Activated CD8-positive, alpha-beta memory T cell treated with anti-CD3 and anti-CD28 coated beads, Interleukin-2, amount 50 U/mL, for 1 hour (primary cell): ENCODE data around the gene SPATA6L.
"Not testable (repeated sequence)": the region's sequence is repeated elsewhere in the genome, so short reads cannot be mapped to it uniquely, and the experiment has no call there.

ENCODE experiments used
- DNase-seq: peaks from one replicate; pipeline ENCODE4 v3.0.0-alpha.2; 2020; ENCODE audit errors: extremely low read depth

SPATA6L gene

GRCh38 chr9:4674783-4675182 lies 8.5 kb upstream of the SPATA6L start:
- DNase-seq, result no peak

- no peak for DNase-seq
These were observed 5.5 kb upstream of the SPATA6L start for GRCh38 chr9:4671737-4672136.

DNA sequence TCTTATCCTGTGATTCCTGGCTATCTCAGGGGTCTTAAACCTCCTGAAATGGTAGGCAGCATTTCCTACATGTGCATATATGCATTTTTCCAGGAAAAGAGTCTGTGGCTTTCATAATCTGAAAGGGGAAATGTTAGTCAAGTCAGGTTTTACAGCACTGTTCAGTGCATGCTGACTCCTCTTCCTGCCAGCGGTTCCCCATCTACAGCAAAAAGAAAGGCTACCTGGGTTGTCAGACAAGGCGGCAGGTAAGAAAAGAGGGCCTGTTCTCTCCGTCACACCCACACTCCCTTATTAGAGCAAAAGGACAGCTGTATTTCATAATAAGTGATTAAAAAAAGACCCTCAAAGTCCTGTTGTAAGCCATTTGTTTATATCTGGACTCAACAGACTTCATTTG lies 4.3 kb upstream of the SPATA6L start:
- DNase-seq, result no peak

- DNase-seq, result no peak
These were observed 3.6 kb upstream of the SPATA6L start for GRCh38 chr9:4669890-4670289.

DNA sequence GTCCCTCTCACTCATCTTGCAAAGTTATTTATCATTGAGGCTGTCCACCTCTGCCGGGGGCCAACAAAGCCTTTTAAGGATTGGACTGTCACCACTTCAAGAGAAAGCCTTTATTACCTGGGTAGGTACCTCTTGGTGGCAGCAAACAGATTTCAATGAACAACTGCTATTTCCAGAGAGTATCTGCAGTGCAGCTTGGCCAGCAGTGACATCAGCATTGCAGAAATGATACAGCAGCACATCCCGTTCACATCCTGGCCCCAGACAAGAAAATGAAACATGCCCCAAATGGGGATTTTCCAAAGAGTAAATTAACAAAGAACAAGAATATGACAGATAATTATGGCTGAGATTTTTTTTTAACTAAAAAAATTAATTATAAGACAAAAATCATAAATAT lies 2.3 kb upstream of the SPATA6L start:
- DNase-seq, result no peak

GRCh38 chr9:4667681-4668080 lies 1.4 kb upstream of the SPATA6L start:
- no peak for DNase-seq

DNA sequence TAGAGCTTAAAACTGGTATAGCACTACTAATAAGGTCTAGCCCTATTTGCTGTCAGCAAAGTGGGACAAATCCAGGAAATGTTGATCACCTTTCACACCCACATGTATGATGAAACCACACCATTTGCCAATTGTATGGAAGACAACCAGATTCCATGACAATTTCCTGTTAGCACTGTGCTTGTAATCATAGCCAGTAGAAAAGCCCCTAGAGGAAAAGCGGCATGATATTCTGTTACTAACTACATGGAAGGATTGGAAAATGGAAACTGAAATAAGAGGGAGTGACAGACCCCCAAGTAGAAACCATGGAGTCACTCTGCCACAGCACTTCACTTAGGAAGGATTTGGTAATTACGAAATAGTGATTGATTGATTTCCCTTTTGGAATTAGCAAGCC lies 923 bp downstream of the SPATA6L start:
- no peak for DNase-seq

- DNase-seq, result no peak
These were observed 2.3 kb downstream of the SPATA6L start for GRCh38 chr9:4663956-4664355.

DNA sequence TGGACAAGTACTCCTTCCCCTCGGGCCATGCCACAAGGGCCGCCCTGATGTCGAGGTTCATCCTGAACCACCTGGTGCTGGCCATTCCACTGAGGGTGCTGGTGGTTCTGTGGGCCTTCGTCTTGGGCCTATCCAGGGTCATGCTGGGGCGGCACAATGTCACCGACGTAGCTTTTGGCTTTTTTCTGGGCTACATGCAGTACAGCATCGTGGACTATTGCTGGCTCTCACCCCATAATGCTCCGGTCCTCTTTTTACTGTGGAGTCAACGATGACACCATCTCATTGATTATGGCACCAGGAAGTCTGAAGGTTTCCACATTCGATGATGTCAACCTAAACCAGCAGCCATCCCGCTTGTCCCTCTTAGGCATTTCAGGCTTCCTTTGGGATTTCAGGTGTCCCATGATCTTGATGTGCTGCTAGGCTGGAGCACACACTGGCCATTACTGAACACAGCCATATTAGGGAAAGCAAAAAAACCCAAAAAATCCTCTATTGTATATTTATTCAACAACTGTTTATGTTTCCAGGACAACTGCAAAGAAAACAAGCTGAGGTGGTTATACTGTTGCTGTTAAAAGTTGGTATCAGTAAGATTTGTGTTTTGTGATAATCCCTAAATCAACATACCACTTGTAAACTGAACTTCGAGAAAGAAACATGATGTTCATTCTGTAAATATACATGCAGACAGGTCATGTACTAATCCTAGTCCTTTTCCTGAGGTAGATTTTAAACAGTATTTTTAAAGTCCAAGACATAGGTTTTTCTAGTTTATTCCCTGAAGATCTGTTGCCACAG lies 3.1 kb downstream of the SPATA6L start:
- DNase-seq, result no peak

- DNase-seq, result no peak
These were observed 3.9 kb downstream of the SPATA6L start, which contains the start of gene PLPP6 for GRCh38 chr9:4662108-4662988. Gene PLPP6, plus strand, starts transcription at chr9:4662294. Its CDS starts 82 bp downstream, at chr9:4662376.

DNA sequence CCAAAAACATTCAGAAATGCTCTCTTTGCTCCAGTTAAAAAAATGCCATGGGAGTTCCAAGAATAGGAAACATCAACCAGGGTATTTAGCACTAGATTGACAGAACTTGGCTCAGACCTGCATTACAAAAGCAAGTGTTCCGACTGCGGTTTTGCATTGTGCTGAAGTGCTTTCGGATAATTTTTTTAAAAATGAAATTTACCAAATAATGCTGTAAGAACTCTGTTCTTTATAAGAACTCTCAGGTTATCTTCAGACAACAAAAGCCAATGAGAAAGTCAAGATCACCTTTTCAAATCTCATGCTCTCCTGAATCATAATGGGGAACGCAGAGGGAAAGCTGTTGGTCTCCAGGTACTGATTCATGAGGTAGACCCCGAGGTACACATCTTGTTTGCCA lies 4.7 kb downstream of the SPATA6L start:
- no peak for DNase-seq

- no peak for DNase-seq
These were observed 5.1 kb downstream of the SPATA6L start for GRCh38 chr9:4661165-4661564.

DNA sequence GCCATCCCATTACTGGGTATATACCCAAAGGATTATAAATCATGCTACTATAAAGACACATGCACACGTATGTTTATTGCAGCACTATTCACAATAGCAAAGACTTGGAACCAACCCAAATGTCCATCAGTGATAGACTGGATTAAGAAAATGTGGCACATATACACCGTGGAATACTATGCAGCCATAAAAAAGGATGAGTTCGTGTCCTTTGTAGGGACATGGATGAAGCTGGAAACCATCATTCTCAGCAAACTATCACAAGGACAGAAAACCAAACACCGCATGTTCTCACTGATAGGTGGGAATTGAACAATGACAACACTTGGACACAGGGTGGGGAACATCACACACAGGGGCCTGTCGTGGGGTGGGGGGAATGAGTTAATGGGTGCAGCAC lies 5.6 kb downstream of the SPATA6L start:
- not testable (repeated sequence) for DNase-seq

- no peak for DNase-seq
These were observed 8.7 kb downstream of the SPATA6L start for GRCh38 chr9:4657426-4658159.

DNA sequence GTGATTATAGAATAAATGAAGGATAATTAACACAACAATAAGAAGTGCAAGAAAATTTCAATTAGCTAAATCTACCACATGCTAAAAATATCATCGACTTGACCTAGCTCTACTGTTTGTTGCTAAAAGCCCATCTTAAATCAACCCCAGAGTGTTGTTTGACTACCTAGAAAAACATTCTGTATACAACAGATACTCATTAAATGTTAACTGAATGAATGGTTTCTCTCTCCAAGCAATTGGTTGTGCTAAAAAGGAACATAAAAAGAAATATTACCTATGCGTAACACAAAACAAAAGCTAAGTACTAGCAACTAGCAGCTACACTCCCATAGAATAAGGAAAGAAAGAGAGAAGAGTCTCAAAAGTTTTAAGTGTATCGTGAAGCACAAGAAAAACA lies 9.7 kb downstream of the SPATA6L start:
- DNase-seq, result no peak

DNA sequence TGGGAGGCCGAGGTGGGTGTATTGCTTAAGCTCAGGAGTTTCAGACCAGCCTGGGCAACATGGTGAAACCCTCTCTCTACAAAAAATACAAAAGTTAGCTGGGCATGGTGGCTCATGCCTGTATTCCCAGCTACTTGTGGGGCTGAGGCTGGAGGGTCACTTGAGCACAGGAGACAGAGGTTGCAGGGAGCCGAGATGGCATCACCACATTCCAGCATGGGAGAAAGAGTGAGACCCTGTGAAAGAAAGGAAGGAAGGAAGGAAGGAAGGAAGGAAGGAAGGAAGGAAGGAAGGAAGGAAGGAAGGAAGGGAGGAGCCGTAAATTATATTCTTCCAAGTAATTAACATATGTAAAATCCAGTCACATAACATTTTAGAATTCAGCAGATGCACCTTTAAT lies 10.1 kb downstream of the SPATA6L start:
- not testable (repeated sequence) for DNase-seq

DNA sequence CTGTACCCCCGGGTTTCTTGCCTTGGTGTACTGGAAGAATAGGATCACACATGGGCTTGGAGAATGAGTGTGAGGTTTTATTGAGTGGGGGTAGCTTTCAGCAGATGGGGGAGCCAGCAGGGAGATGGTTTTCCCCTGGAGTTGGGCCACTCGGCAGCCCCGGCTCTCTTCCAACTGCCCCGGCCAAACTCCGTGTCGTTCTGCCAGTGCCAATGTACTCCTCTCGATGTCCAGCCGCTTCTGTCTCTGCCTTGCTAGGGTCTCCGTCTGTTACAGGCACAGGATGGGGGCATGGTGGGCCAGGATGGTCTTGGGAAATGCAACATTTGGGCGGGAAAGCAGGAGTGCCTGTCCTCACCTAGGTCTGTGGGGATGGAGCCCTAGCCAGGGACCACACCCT lies 11.7 kb downstream of the SPATA6L start:
- DNase-seq, result no peak

- no peak for DNase-seq
These were observed 12.2 kb downstream of the SPATA6L start for GRCh38 chr9:4654084-4654483.

DNA sequence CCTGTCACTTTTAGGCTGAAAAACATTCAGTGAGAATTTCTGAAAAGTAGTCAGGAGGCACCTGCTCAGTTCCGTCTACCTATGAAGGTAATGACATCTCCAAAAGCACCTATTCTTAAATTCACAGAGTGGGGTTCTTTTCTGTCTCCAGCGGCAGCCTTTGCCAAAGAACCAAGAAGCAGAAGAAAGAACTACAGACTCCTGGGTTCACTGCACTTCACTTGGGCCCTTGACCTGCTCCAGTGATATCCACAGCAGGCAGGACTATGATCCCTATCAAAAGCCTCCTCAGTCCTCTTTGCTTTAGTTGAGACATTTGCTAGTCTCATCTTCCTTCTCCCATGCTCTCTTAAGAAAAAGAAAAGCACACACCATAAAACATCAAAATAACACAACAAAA lies 23.9 kb downstream of the SPATA6L start:
- DNase-seq, result no peak

DNA sequence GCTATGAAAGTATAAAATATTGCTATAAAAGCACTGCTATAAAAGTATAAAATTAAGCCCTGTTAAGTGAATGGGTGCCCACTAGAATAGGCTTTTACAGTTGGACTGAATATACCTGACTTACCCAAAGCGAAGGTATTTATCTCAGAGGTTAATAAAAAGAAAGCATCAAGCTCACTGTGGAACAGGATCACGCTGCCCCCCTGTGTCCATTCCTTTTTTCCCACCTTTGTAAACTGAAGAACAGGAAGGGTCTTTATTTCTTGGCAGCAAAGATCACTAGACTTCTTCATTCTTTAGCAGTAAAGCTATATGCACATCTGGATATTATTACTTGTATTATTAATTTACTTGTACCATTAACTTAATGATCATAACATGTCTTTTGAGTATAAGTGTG lies 26.3 kb downstream of the SPATA6L start:
- DNase-seq, result no peak

GRCh38 chr9:4639420-4639819 lies 26.9 kb downstream of the SPATA6L start:
- DNase-seq, result no peak

DNA sequence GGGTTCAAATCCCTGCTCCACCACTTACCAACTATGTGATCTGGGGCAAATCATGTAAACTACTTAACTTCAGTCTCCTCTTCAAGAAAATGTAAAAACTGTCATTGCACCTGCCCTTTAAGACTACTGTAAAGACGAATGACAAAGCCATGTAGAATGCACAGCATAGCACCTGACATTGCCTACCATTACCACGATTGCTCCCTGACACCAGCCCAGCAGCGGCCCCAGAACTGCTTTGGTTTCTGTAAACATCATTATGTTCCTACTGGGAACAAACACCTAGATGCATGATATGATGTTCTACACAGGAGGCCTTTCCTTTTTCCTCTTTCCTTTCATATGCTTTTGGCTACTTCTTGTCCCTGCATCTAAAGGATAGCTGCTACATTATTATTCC lies 27.3 kb downstream of the SPATA6L start:
- DNase-seq, result no peak
